CD4-positive, alpha-beta T cell treated with Interleukin-15 for 1 hour (primary cell): ENCODE measurements around the gene HOXB5.
A peak's percentile ranks its signal among the peaks of the same experiment; 100 is the strongest.

Experiments used
- DNase-seq: peaks from one replicate; pipeline ENCODE4 v3.0.0-alpha.2; 2020

The HOXB5 gene

DNA sequence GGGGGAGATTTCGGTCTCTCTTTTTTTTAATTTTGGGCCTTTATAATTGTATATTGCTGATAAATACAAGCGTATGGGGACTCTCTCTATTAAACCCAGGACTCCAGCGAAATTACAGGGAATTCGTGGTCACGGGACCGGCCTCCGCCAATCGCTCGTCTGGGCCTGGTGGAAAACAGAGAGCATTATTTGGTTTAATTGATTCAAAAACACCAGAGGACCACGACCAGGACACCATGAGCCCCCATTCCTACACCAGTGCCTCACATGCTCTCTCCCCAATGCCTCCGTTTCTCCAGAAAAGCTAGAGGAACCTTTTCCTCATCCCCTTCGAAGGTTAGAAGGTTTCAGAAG is 48.6 kb downstream of the HOXB5 start, which contains the start of gene HOXB2:
Gene HOXB2 (minus strand): TSS at position 88 of the 354 bp plus-strand sequence. CDS start 198 bp downstream, outside the sequence.
- no peak for DNase-seq

DNA sequence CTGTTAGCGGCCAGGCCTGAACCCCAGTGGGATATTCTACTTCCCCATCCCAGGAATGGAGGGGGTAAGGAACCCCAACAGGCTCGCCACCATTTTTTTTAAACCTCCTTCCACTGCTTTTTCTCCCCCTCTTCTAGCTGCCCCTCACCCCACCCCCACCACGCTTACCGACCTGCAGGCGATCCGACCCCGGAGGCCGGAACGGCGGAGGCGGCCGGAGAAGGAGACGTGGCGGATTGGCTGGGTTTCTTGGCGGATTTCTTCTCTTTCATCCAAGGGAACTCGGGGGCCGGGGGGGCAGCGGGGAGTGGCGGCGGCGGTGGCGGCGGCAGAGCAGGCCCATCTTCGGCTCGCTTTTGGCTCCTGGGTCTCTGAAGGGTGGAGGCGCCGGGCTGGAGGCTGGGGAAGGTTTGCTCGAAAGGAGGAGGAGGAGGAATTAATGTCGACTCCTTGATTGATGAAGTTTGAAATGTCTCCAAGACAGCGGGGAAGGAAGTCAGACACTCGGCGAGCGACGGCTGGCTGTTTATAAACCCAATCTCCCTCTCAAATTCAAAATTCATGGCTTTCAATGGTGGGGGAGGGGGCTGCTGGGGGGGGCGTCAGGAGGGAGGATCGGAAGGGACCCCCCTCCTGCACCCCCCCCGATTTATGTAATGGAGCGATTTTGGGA is 49.1 kb downstream of the HOXB5 start:
- DNase-seq, result no peak

DNA sequence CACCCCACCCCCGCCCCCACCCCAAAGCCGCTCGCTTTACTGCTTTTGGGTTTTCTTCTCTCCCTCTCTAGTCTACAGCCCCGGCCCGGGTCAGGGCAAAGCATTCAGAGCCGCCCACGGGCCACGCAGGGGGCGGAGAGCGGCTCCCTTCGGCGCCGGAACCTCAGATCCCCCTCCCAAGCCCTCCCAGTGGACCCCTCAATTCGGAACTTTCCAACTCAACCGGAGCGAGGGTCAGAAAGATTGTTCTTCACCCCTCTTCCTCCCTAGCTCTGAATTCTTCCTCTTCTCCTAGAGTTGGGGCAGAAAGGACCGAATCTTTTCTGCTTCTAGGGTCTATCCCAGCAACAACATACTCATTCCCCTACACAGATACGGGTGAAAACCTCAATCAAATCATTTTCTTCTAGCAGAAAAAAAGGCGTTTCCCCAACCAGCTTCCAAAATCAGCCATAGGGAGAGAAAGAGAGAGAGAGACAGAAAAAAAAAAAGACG is 49.7 kb downstream of the HOXB5 start:
- DNase-seq, result no peak

DNA sequence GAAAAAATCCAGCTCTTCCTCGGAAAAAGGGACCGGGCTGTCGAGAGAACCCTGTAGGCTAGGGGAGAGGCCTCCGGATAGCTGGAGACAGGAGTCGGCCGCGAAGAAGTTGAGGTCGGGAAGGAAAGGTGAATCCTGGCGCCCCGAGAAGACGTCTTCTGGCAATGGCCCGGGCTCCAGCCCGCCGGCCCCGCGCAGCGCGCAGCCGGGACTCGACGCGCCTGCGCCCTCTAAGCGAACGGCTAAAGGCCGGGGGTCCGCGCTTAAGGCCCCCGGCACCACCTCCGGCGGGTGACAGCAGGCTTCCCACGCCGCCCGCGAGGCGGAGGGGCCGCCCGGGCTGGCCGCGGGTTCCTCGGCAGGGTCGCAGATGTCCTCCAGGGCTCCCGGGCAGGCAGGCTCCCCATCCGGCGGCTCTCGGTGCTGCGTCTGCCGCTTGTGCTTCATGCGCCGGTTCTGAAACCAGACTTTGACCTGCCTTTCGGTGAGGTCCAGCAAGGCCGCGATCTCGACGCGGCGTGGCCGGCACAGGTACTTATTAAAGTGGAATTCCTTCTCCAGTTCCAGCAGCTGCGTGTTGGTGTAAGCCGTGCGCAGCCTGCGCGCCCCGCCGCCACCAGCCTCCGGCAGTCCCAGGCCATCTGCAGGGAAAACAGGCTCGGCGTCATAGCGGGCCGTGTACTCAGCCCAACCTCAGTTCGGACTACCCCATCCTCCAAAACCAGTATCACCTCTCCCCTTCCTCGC is 50.3 kb downstream of the HOXB5 start:
- DNase-seq, result peak; percentile 55

- DNase-seq, result no peak
Measured at GRCh38 chr17:48542698-48543106, 50.9 kb downstream of the HOXB5 start.

DNA sequence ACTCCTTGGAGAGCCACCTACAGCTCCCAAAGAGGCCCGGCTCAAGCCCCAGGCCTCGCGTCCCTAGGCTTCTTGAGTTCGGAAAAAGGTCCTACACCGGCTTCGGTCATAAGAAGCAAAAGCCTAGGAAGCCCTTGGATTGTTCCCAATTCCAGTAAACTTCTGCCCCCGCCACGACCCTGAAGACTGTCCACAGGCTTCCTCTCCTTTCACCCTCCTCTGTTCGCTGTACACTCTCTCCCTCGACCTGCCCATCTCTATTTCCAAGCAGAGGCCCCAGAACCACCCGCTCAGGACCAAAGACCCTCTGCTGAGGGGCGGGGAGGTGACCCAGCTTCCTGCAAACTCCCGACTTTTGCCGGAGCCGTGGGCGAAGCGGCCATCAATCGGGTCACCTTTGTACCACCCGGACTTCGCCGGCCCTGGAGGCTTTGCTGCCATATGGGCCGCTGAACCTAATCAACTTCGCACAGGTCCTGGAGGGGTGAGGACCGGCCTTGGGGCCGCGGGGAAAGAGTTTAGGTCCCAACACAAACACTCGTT is 51.4 kb downstream of the HOXB5 start:
- DNase-seq, result no peak

- no peak for DNase-seq
Measured at GRCh38 chr17:48541577-48542113, 51.9 kb downstream of the HOXB5 start.
